ENCODE measurements around the gene DMD.
"Not testable (repeated sequence)": the region's sequence is repeated elsewhere in the genome, so short reads cannot be mapped to it uniquely, and the experiment has no call there.

Gene DMD

GRCh38 chrX:32744921-32745320 is 466.4 kb downstream of the DMD start:
- Histone ChIP-seq H3K4me1 (ENCODE audit: insufficient read depth, low read length) (no peaks in the 10 kb centered on the region), H3K36me3 (ENCODE audit: insufficient read depth, low read length) (no peaks in the 10 kb centered on the region), H3K9ac (ENCODE audit: low read depth, low read length) (no peak overlapping the region), H3K79me2 (ENCODE audit: insufficient read depth, low read length) (no peaks in the 10 kb centered on the region), H3K4me2 (ENCODE audit: insufficient read depth, low read length) (no peak overlapping the region), H3K27me3 (ENCODE audit: insufficient read depth, low read length, poor library complexity) (no peaks in the 10 kb centered on the region), H4K20me1 (ENCODE audit: insufficient read depth, low read length) (no peaks in the 10 kb centered on the region), H2AFZ (ENCODE audit: low read depth, low read length) (no peak overlapping the region), H3K27ac (ENCODE audit: low read length) (no peak overlapping the region), H3K9me3 (ENCODE audit: insufficient read depth, low read length, severe bottlenecking) (no peaks in the 10 kb centered on the region), H3K4me3 (ENCODE audit: low read depth in 1 of 2, low read length in 2 of 2) (no peak overlapping the region)
- TF ChIP-seq EZH2 (IDR thresholded peaks at IDR 0.05; ENCODE audit: borderline replicate concordance, low read depth, low read length, severe bottlenecking) = no peak
- TF ChIP-seq CTCF (IDR thresholded peaks at IDR 0.05; ENCODE audit: borderline replicate concordance, extremely low read depth, low read length, poor library complexity, severe bottlenecking) = no peak
- no peak for DNase-seq
- ATAC-seq (ENCODE audit: insufficient read depth, low read depth) = no peak

GRCh38 chrX:32741910-32742309 is 469.4 kb downstream of the DMD start:
- no peaks in the 10 kb centered on the region for H3K4me1 ChIP-seq (ENCODE audit: insufficient read depth, low read length)
- H3K4me2 ChIP-seq (ENCODE audit: insufficient read depth, low read length) = no peak overlapping the region
- H3K9me3 ChIP-seq (ENCODE audit: insufficient read depth, low read length, severe bottlenecking) = no peaks in the 10 kb centered on the region
- ATAC-seq (ENCODE audit: insufficient read depth, low read depth) = no peak
- no peaks in the 10 kb centered on the region for H3K27me3 ChIP-seq (ENCODE audit: insufficient read depth, low read length, poor library complexity)
- H3K4me3 ChIP-seq (ENCODE audit: low read depth in 1 of 2, low read length in 2 of 2) = no peak overlapping the region
- H3K9ac ChIP-seq (ENCODE audit: low read depth, low read length) = no peak overlapping the region
- H4K20me1 ChIP-seq (ENCODE audit: insufficient read depth, low read length) = no peaks in the 10 kb centered on the region
- no peak overlapping the region for H3K27ac ChIP-seq (ENCODE audit: low read length)
- TF ChIP-seq EZH2 (IDR thresholded peaks at IDR 0.05; ENCODE audit: borderline replicate concordance, low read depth, low read length, severe bottlenecking) = no peak
- no peak for TF ChIP-seq CTCF (IDR thresholded peaks at IDR 0.05; ENCODE audit: borderline replicate concordance, extremely low read depth, low read length, poor library complexity, severe bottlenecking)
- DNase-seq = no peak
- no peaks in the 10 kb centered on the region for H3K36me3 ChIP-seq (ENCODE audit: insufficient read depth, low read length)
- no peak overlapping the region for H2AFZ ChIP-seq (ENCODE audit: low read depth, low read length)
- no peaks in the 10 kb centered on the region for H3K79me2 ChIP-seq (ENCODE audit: insufficient read depth, low read length)

GRCh38 chrX:32708542-32708941 is 502.8 kb downstream of the DMD start:
- Histone ChIP-seq H3K4me3 (ENCODE audit: low read depth in 1 of 2, low read length in 2 of 2) (no peak overlapping the region), H3K27me3 (ENCODE audit: insufficient read depth, low read length, poor library complexity) (no peaks in the 10 kb centered on the region), H2AFZ (ENCODE audit: low read depth, low read length) (no peak overlapping the region), H4K20me1 (ENCODE audit: insufficient read depth, low read length) (no peaks in the 10 kb centered on the region), H3K9me3 (ENCODE audit: insufficient read depth, low read length, severe bottlenecking) (no peaks in the 10 kb centered on the region), H3K4me2 (ENCODE audit: insufficient read depth, low read length) (no peak overlapping the region), H3K4me1 (ENCODE audit: insufficient read depth, low read length) (no peaks in the 10 kb centered on the region), H3K36me3 (ENCODE audit: insufficient read depth, low read length) (no peaks in the 10 kb centered on the region), H3K79me2 (ENCODE audit: insufficient read depth, low read length) (no peaks in the 10 kb centered on the region), H3K9ac (ENCODE audit: low read depth, low read length) (no peak overlapping the region), H3K27ac (ENCODE audit: low read length) (no peak overlapping the region)
- TF ChIP-seq CTCF (IDR thresholded peaks at IDR 0.05; ENCODE audit: borderline replicate concordance, extremely low read depth, low read length, poor library complexity, severe bottlenecking) (no peak), EZH2 (IDR thresholded peaks at IDR 0.05; ENCODE audit: borderline replicate concordance, low read depth, low read length, severe bottlenecking) (no peak)
- ATAC-seq (ENCODE audit: insufficient read depth, low read depth) (no peak), DNase-seq (no peak)

GRCh38 chrX:32705385-32705784 is 506.0 kb downstream of the DMD start:
- not testable (repeated sequence) for H3K9ac ChIP-seq (ENCODE audit: low read depth, low read length); H3K4me2 ChIP-seq (ENCODE audit: insufficient read depth, low read length); H3K27ac ChIP-seq (ENCODE audit: low read length); H3K79me2 ChIP-seq (ENCODE audit: insufficient read depth, low read length); DNase-seq; H3K4me3 ChIP-seq (ENCODE audit: low read depth in 1 of 2, low read length in 2 of 2); H4K20me1 ChIP-seq (ENCODE audit: insufficient read depth, low read length); H3K4me1 ChIP-seq (ENCODE audit: insufficient read depth, low read length); H3K9me3 ChIP-seq (ENCODE audit: insufficient read depth, low read length, severe bottlenecking); H3K36me3 ChIP-seq (ENCODE audit: insufficient read depth, low read length); H3K27me3 ChIP-seq (ENCODE audit: insufficient read depth, low read length, poor library complexity); ATAC-seq (ENCODE audit: insufficient read depth, low read depth); H2AFZ ChIP-seq (ENCODE audit: low read depth, low read length)

All from DND-41 (cell line).